Breast epithelium (tissue), 4 donors: Measurements from ENCODE around the gene MRPL27. TPM values are rescaled to one million over a fixed set of nuclear protein-coding genes. Genes with fewer than 3 reads are reported as not detected.

ENCODE experiments used
- DNase-seq, 2 donors: peaks; one replicate each; pipeline ENCODE4 v3.0.0-alpha.2; 2019; ENCODE audit warnings: low spot score in 2 of 2
- H3K27ac ChIP-seq, 2 donors: fragments of 200-600 bp; sonication (generic) in 1 of 2; one replicate each; pipeline ENCODE4 v1.5.1; 2016 to 2019; ENCODE audit warnings: mild to moderate bottlenecking in 1 of 2
- H3K27me3 ChIP-seq, 2 donors: fragments of 200-600 bp; sonication (generic) in 1 of 2; one replicate each; pipeline versions ENCODE4 v1.5.1 to v1.6.0; 2017 to 2019; ENCODE audit warnings: control low read depth in 1 of 2, mild to moderate bottlenecking in 1 of 2
- H3K36me3 ChIP-seq: fragments of 200-600 bp; one replicate; pipeline ENCODE4 v1.5.1; 2019
- H3K4me1 ChIP-seq, 2 donors: fragments of 200-600 bp; sonication (generic); one replicate each; pipeline ENCODE4 v1.5.1; 2016 to 2019; ENCODE audit warnings: control low read depth in 1 of 2
- H3K4me3 ChIP-seq, 3 donors: fragments of 200-600 bp; sonication (generic); 1 replicate in 2 of 3; 2 replicates in 1 of 3; pipeline ENCODE4 v1.5.1; 2016 to 2019; ENCODE audit warnings: mild to moderate bottlenecking in 3 of 3, moderate library complexity in 2 of 3
- H3K9me3 ChIP-seq, 2 donors: fragments of 200-600 bp; sonication (generic) in 1 of 2; one replicate each; pipeline ENCODE4 v1.5.1; 2016 to 2019; ENCODE audit warnings: control low read depth in 1 of 2
- CTCF ChIP-seq, 3 donors: fragments of 450-650 bp; IDR thresholded peaks; one replicate each; pipeline ENCODE4 v1.5.1; 2016 to 2017; ENCODE audit warnings: antibody characterized with exemption in 3 of 3, mild to moderate bottlenecking in 3 of 3, moderate library complexity in 3 of 3
- POLR2A ChIP-seq: fragments of 450-650 bp; IDR thresholded peaks from one replicate; pipeline ENCODE4 v1.6.1; 2016; ENCODE audit warnings: antibody characterized with exemption, mild to moderate bottlenecking, moderate library complexity
- POLR2AphosphoS5 ChIP-seq, 3 donors: sonication (generic); formaldehyde crosslinking; IDR thresholded peaks; one replicate each; pipeline ENCODE4 v1.6.1; 2017; ENCODE audit warnings: antibody characterized with exemption in 3 of 3
- intact Hi-C: fragments of 100-400 bp; cut with DNase I; formaldehyde crosslinking; loops from one replicate; pipeline ENCODE4 v1.15.1; 2023; ENCODE audit warnings: low total_unique reads
- total RNA-seq, 3 donors: library from RNA; depleted of rRNA; stranded (reverse); fragments of >200 nt; gene quantifications; one replicate each; pipeline ENCODE4 v1.1.0, GENCODE V29; 2016

The MRPL27 gene
- total RNA-seq, 3 donors from 2014 or later, result 46.0 to 64.9 (median 49.1) TPM

DNA sequence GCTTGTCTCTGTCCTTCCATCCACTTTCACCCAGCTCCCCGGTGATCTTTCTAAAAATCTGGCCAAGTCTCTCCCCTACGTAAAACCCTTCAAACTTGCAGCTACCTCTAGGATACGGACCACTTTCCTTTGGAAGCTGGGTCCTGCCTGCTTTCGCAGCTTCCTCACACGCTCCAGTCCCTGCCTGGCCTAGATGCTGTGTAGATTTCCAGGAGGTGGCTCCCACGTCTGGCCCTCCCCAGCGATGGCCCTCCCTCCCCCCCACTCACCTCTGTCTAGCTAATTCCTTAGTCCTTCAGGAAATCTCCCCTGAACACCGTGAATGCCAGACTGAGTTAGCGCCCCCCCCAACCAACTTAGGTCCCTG is 24.9 kb upstream of the MRPL27 start:
- peak overlapping the region; percentile 90 to 99 (median 96) for H3K4me3 ChIP-seq
- no peaks in the 10 kb centered on the region for H3K27me3 ChIP-seq
- no peak for DNase-seq
- H3K27ac ChIP-seq, result peak overlapping the region; percentile 86 to 90
- H3K9me3 ChIP-seq, result no peaks in the 10 kb centered on the region
- intact Hi-C loops, result no loop called here
- peaks cover 0 to 12% of the 10 kb centered on the region in 2 donors for H3K4me1 ChIP-seq
- H3K36me3 ChIP-seq, result no peaks in the 10 kb centered on the region
- TF ChIP-seq POLR2A, result no peak
- TF ChIP-seq CTCF (IDR thresholded peaks at IDR 0.05), result no peak
- no peak for TF ChIP-seq POLR2AphosphoS5 (IDR thresholded peaks at IDR 0.05)

- intact Hi-C loops, result no loop called here
- TF ChIP-seq CTCF (IDR thresholded peaks at IDR 0.05) (peak; percentile 90 to 95 (median 91)), POLR2A (peak; percentile 62), POLR2AphosphoS5 (IDR thresholded peaks at IDR 0.05) (peak; percentile 87 to 95 (median 90))
- no peaks in the 10 kb centered on the region for H3K9me3 ChIP-seq
- H3K27ac ChIP-seq, result peak within 1 kb of the TSS; percentile 86 to 90
- peaks cover 0 to 12% of the 10 kb centered on the region in 2 donors for H3K4me1 ChIP-seq
- H3K4me3 ChIP-seq, result peak within 1 kb of the TSS; percentile 90 to 99 (median 96)
- H3K27me3 ChIP-seq, result no peaks in the 10 kb centered on the region
- peak; percentile 78 to 89 for DNase-seq
- H3K36me3 ChIP-seq, result peaks cover 2% of the 10 kb centered on the region
These were observed 24.3 kb upstream of the MRPL27 start, which contains the start of gene LRRC59 for GRCh38 chr17:50397111-50397918. Gene LRRC59 (minus strand): TSS chr17:50397523. CDS start chr17:50397317, 206 bp downstream.

DNA sequence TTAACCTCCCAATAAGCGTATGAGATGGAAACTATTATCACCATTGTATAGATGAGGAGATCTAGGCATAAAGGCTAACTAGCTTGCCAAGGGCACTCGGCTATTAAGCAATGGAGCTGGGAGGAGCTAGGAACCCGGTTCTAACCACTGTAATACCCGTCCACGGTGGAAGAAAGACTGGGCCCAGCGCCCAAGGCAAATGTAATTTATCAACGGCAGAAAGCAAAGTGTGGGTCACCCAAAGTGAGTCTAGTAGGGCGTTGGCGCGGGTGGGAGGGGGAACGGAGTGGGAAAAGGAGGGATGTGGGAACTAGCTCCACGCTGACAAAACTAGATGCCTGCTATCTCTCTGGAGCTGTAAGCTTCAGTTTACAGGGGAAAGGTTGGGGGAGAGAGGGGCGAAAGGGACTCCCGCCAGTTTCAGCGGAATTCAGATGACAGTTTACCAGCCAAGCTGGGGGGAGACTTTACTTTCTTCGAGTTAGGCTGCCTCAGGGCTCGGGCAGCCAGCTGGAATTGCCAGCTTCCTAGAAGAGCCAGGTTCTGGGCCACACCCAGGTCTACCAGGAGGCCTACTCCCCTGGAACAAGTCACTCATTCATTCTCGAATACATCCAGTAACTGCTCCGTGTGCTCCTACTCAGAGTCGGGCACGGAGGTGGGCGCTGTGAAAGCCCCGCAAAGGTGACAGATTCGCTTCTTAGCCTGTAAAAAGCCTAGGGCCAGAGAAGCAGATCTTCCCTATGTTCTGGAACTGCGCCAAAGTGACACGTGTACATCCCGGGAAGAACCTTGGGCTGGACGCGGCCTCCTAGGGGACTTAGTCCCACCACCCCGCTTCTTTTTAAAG is 23.5 kb upstream of the MRPL27 start:
- intact Hi-C loops, result no loop called here
- Histone ChIP-seq H3K4me1 (peaks cover 0 to 12% of the 10 kb centered on the region in 2 donors), H3K27me3 (no peaks in the 10 kb centered on the region), H3K9me3 (no peaks in the 10 kb centered on the region), H3K4me3 (peak overlapping the region; percentile 90 to 99 (median 96)), H3K36me3 (peaks cover 11% of the 10 kb centered on the region), H3K27ac (peak overlapping the region; percentile 86 to 90)
- peak in 1 of 3 donors; percentile 7 for TF ChIP-seq POLR2AphosphoS5 (IDR thresholded peaks at IDR 0.05)
- no peak for TF ChIP-seq CTCF (IDR thresholded peaks at IDR 0.05)
- TF ChIP-seq POLR2A, result no peak
- DNase-seq, result peak; percentile 31 to 55

DNA sequence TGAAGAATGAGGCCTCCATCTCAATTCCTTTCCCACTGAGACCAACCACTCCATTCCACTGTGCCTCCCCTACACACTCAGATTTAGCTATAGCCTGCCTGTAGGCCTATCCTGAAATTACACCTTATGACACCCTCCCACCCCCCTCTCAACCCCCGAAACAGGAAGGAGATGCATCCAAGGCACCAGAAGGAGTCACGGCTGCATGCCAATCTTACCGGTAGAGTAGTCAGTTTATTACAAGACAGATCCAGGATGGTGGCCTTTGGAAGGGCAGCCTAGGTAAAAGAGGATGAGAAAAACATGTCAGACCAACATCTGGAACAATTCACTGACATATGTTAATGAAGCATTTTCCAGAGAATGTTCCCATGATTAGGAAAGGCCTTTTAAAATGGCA is 21.7 kb upstream of the MRPL27 start:
- no peak overlapping the region for H3K27ac ChIP-seq
- peaks cover 0 to 12% of the 10 kb centered on the region in 2 donors for H3K4me1 ChIP-seq
- TF ChIP-seq POLR2A (no peak), POLR2AphosphoS5 (IDR thresholded peaks at IDR 0.05) (no peak)
- no peak for DNase-seq
- peaks cover 14% of the 10 kb centered on the region for H3K36me3 ChIP-seq
- no peak overlapping the region for H3K4me3 ChIP-seq
- H3K27me3 ChIP-seq, result no peaks in the 10 kb centered on the region
- H3K9me3 ChIP-seq, result no peaks in the 10 kb centered on the region
- intact Hi-C loops, result no loop called here

DNA sequence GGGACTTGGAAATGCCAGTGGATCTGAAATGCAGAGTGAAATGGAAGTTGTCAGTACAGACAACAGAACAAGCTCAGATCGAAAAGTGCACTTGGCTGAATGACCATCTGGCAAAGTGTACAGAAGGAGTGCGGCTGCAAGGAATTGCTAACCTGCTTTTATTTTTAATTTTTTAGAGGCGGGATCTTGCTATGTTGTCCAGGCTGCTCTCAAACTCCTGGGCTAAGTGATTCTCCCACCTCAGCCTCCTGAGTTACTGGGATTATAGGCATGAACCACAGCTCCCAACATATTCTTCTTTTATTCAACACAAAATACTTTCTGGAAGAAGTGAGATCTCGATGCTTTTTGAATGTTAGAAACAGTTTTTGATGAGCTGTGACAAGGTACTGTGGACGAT is 20.7 kb upstream of the MRPL27 start:
- Histone ChIP-seq H3K4me3 (no peak overlapping the region), H3K9me3 (no peaks in the 10 kb centered on the region), H3K27ac (no peak overlapping the region), H3K4me1 (peaks cover 0 to 12% of the 10 kb centered on the region in 2 donors), H3K36me3 (peaks cover 14% of the 10 kb centered on the region), H3K27me3 (no peaks in the 10 kb centered on the region)
- TF ChIP-seq CTCF (IDR thresholded peaks at IDR 0.05) (no peak), POLR2A (no peak), POLR2AphosphoS5 (IDR thresholded peaks at IDR 0.05) (no peak)
- intact Hi-C loops, result no loop called here
- no peak for DNase-seq
